Measurements from ENCODE around the gene CCDC24. TPM values are rescaled to one million over a fixed set of nuclear protein-coding genes. Genes with fewer than 3 reads are reported as not detected.

CCDC24 gene
- total and polyA plus RNA-seq, 2 donors (not counting 1 experiment from before 2014, with no cell fraction given) = 0.94 to 3.5 TPM

DNA sequence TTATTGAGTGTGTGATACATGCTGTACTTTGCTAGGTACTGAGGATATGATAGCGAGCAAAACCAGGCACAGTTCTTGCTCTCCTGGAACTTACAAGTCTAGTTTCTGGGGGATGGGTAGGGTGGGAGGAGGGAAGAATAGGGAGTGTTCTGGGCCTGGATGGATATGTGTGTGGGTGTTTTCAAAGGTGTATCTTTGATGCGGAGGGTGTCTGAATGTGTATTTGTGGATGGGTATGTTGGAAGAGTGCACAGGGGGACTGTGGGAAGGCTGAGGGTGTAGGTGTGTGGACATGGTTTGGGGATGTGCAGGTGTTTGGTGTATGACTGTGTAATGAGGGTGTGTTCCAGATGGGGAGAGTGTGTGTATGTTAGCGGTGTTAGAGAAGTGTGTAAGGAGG is 26.1 kb upstream of the CCDC24 start:
- H3K9me3 ChIP-seq (ENCODE audit: control insufficient read depth, insufficient read depth, low read depth, low read length) = no peaks in the 10 kb centered on the region
- no peak overlapping the region for H2AFZ ChIP-seq (ENCODE audit: low read length)
- no peak overlapping the region for H3K4me2 ChIP-seq (ENCODE audit: extremely low read depth, insufficient read depth, low read length)
- H3K4me1 ChIP-seq (ENCODE audit: control insufficient read depth, extremely low read depth, insufficient read depth, low read length) = no peaks in the 10 kb centered on the region
- H3K9ac ChIP-seq (ENCODE audit: insufficient read depth, low read length) = no peak overlapping the region
- H3K36me3 ChIP-seq (ENCODE audit: control insufficient read depth, insufficient read depth, low read length) = peaks cover 13% of the 10 kb centered on the region
- H3K27me3 ChIP-seq (ENCODE audit: control insufficient read depth, insufficient read depth, low read length) = no peaks in the 10 kb centered on the region
- DNase-seq (ENCODE audit: low read depth in 2 of 2) = no peak
- H3K27ac ChIP-seq (ENCODE audit: insufficient read depth, low read length) = no peak overlapping the region
- H3K79me2 ChIP-seq (ENCODE audit: control insufficient read depth, insufficient read depth, low read length) = peaks cover under 1% of the 10 kb centered on the region
- no peaks in the 10 kb centered on the region for H4K20me1 ChIP-seq (ENCODE audit: control insufficient read depth, extremely low read depth, insufficient read depth, low read length)
- TF ChIP-seq EZH2 (IDR thresholded peaks at IDR 0.05; ENCODE audit: low read length, missing control alignments) = no peak
- TF ChIP-seq, protein P1, sequence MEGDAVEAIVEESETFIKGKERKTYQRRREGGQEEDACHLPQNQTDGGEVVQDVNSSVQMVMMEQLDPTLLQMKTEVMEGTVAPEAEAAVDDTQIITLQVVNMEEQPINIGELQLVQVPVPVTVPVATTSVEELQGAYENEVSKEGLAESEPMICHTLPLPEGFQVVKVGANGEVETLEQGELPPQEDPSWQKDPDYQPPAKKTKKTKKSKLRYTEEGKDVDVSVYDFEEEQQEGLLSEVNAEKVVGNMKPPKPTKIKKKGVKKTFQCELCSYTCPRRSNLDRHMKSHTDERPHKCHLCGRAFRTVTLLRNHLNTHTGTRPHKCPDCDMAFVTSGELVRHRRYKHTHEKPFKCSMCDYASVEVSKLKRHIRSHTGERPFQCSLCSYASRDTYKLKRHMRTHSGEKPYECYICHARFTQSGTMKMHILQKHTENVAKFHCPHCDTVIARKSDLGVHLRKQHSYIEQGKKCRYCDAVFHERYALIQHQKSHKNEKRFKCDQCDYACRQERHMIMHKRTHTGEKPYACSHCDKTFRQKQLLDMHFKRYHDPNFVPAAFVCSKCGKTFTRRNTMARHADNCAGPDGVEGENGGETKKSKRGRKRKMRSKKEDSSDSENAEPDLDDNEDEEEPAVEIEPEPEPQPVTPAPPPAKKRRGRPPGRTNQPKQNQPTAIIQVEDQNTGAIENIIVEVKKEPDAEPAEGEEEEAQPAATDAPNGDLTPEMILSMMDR (conservative IDR thresholded peaks at IDR 0.05 in 1 of 2, IDR thresholded peaks at IDR 0.05 in 1 of 2; ENCODE audit: low read depth in 1 of 2, low read length in 2 of 2) = no peak
- no peak overlapping the region for H3K4me3 ChIP-seq (replicated peaks in 1 of 4; ENCODE audit: control extremely low read depth in 1 of 4, insufficient read depth in 1 of 4, low read depth in 3 of 4, low read length in 4 of 4)

DNA sequence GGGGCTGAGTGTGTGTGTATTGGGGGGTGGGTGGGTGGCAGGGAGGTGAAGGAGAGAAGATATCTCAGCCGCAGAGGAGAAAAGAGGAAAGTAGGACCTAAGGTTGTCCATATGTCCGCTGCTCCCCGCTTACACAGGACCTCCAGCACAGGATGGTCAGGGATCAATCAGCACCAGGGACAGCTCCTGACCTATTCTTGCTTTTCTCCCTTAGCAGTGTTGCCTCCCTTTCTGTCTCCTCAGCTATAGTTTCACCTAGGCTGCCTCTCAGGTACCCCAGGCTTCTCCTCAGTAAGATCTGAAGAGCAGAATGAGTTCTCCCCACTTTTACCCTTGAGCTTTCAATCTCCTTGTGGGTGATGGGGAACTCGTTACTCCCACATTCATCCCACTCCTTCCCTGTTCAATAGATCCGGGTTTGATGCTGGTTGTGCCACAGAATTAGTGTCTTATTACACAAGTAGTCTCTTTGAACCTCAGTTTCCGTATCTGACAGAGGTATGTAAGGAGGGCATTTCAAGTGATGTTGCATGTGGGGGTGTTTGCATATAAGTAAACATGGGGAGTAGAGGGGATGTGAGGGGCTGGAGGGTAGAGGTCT is 23.0 kb upstream of the CCDC24 start:
- H3K4me3 ChIP-seq (replicated peaks in 1 of 4; ENCODE audit: control extremely low read depth in 1 of 4, insufficient read depth in 1 of 4, low read depth in 3 of 4, low read length in 4 of 4) = no peak overlapping the region
- H3K4me1 ChIP-seq (ENCODE audit: control insufficient read depth, extremely low read depth, insufficient read depth, low read length) = peaks cover 6% of the 10 kb centered on the region
- peaks cover 6% of the 10 kb centered on the region for H3K36me3 ChIP-seq (ENCODE audit: control insufficient read depth, insufficient read depth, low read length)
- H3K4me2 ChIP-seq (ENCODE audit: extremely low read depth, insufficient read depth, low read length) = no peak overlapping the region
- H2AFZ ChIP-seq (ENCODE audit: low read length) = no peak overlapping the region
- TF ChIP-seq EZH2 (IDR thresholded peaks at IDR 0.05; ENCODE audit: low read length, missing control alignments) = no peak
- TF ChIP-seq, protein P1 (conservative IDR thresholded peaks at IDR 0.05 in 1 of 2, IDR thresholded peaks at IDR 0.05 in 1 of 2; ENCODE audit: low read depth in 1 of 2, low read length in 2 of 2) = no peak
- peaks cover 4% of the 10 kb centered on the region for H3K79me2 ChIP-seq (ENCODE audit: control insufficient read depth, insufficient read depth, low read length)
- no peaks in the 10 kb centered on the region for H3K9me3 ChIP-seq (ENCODE audit: control insufficient read depth, insufficient read depth, low read depth, low read length)
- DNase-seq (ENCODE audit: low read depth in 2 of 2) = no peak
- no peak overlapping the region for H3K9ac ChIP-seq (ENCODE audit: insufficient read depth, low read length)
- no peak overlapping the region for H3K27ac ChIP-seq (ENCODE audit: insufficient read depth, low read length)
- H4K20me1 ChIP-seq (ENCODE audit: control insufficient read depth, extremely low read depth, insufficient read depth, low read length) = no peaks in the 10 kb centered on the region
- no peaks in the 10 kb centered on the region for H3K27me3 ChIP-seq (ENCODE audit: control insufficient read depth, insufficient read depth, low read length)

DNA sequence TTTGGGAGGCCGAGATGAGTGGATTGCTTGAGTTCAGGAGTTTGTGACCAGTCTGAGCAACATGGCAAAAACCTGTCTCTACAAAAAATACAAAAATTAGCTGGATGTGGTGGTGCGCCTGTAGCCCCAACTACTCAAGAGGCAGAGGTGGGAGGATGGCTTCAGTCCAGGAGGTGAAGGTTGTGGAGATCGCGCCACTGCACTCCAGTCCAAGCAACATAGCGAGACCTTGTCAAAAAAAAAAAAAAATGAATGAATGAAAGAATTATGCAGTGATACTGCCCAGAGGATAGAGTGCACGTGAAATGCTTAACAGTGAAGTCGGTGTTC is 22.0 kb upstream of the CCDC24 start:
- H3K4me1 ChIP-seq (ENCODE audit: control insufficient read depth, extremely low read depth, insufficient read depth, low read length) = peaks cover 6% of the 10 kb centered on the region
- H3K9me3 ChIP-seq (ENCODE audit: control insufficient read depth, insufficient read depth, low read depth, low read length) = no peaks in the 10 kb centered on the region
- H3K79me2 ChIP-seq (ENCODE audit: control insufficient read depth, insufficient read depth, low read length) = peaks cover 4% of the 10 kb centered on the region
- no peak overlapping the region for H3K9ac ChIP-seq (ENCODE audit: insufficient read depth, low read length)
- peak overlapping the region in 2 of 4 experiments; percentile 22 to 28 for H3K4me3 ChIP-seq (replicated peaks in 1 of 4; ENCODE audit: control extremely low read depth in 1 of 4, insufficient read depth in 1 of 4, low read depth in 3 of 4, low read length in 4 of 4)
- no peak overlapping the region for H3K27ac ChIP-seq (ENCODE audit: insufficient read depth, low read length)
- DNase-seq (ENCODE audit: low read depth in 2 of 2) = no peak
- TF ChIP-seq EZH2 (IDR thresholded peaks at IDR 0.05; ENCODE audit: low read length, missing control alignments) = no peak
- TF ChIP-seq, protein P1 (conservative IDR thresholded peaks at IDR 0.05 in 1 of 2, IDR thresholded peaks at IDR 0.05 in 1 of 2; ENCODE audit: low read depth in 1 of 2, low read length in 2 of 2) = no peak
- H2AFZ ChIP-seq (ENCODE audit: low read length) = no peak overlapping the region
- peak overlapping the region; percentile 60 for H3K4me2 ChIP-seq (ENCODE audit: extremely low read depth, insufficient read depth, low read length)
- no peaks in the 10 kb centered on the region for H3K27me3 ChIP-seq (ENCODE audit: control insufficient read depth, insufficient read depth, low read length)
- no peaks in the 10 kb centered on the region for H4K20me1 ChIP-seq (ENCODE audit: control insufficient read depth, extremely low read depth, insufficient read depth, low read length)
- peaks cover 6% of the 10 kb centered on the region for H3K36me3 ChIP-seq (ENCODE audit: control insufficient read depth, insufficient read depth, low read length)
